ENCODE results near the gene ALK.
"Not testable (repeated sequence)": the region's sequence is repeated elsewhere in the genome, so short reads cannot be mapped to it uniquely, and the experiment has no call there.

The ALK gene

GRCh38 chr2:29834624-29835023, 86.8 kb downstream of the ALK start:
- DNase-seq, result no peak

- DNase-seq, result no peak
Observed at GRCh38 chr2:29834036-29834540, 87.3 kb downstream of the ALK start.

- DNase-seq, result no peak
Observed at GRCh38 chr2:29831560-29831959, 89.8 kb downstream of the ALK start.

- no peak for DNase-seq
Observed at GRCh38 chr2:29829841-29830240, 91.5 kb downstream of the ALK start.

- DNase-seq, result not testable (repeated sequence)
Observed at GRCh38 chr2:29824145-29824544, 97.2 kb downstream of the ALK start.

GRCh38 chr2:29821591-29821990, 99.8 kb downstream of the ALK start:
- DNase-seq, result no peak

- DNase-seq, result no peak
Observed at GRCh38 chr2:29819570-29819969, 101.8 kb downstream of the ALK start.

GRCh38 chr2:29817801-29818680, 103.3 kb downstream of the ALK start:
- DNase-seq, result no peak

- no peak for DNase-seq
Observed at GRCh38 chr2:29817299-29817698, 104.1 kb downstream of the ALK start.

- DNase-seq, result no peak
Observed at GRCh38 chr2:29816651-29817050, 104.7 kb downstream of the ALK start.

GRCh38 chr2:29811378-29811777, 110.0 kb downstream of the ALK start:
- DNase-seq, result no peak

GRCh38 chr2:29810956-29811355, 110.4 kb downstream of the ALK start:
- no peak for DNase-seq

- no peak for DNase-seq
Observed at GRCh38 chr2:29808321-29808720, 113.1 kb downstream of the ALK start.

GRCh38 chr2:29807082-29807481, 114.3 kb downstream of the ALK start:
- no peak for DNase-seq

GRCh38 chr2:29806461-29806860, 114.9 kb downstream of the ALK start:
- DNase-seq, result no peak

- no peak for DNase-seq
Observed at GRCh38 chr2:29804671-29805070, 116.7 kb downstream of the ALK start.

GRCh38 chr2:29803537-29803936, 117.8 kb downstream of the ALK start:
- no peak for DNase-seq

GRCh38 chr2:29802986-29803385, 118.4 kb downstream of the ALK start:
- DNase-seq, result no peak

GRCh38 chr2:29799628-29800027, 121.8 kb downstream of the ALK start:
- DNase-seq, result no peak

- DNase-seq, result no peak
Observed at GRCh38 chr2:29797916-29798315, 123.5 kb downstream of the ALK start.

- no peak for DNase-seq
Observed at GRCh38 chr2:29796446-29796845, 124.9 kb downstream of the ALK start.

- no peak for DNase-seq
Observed at GRCh38 chr2:29789911-29790485, 131.4 kb downstream of the ALK start.

- no peak for DNase-seq
Observed at GRCh38 chr2:29787473-29788465, 133.6 kb downstream of the ALK start.
